ENCODE data around the gene NFE2L1.

Gene NFE2L1

GRCh38 chr17:48048384-48049126 lies 396 bp downstream of the NFE2L1 start:
- POLR2A ChIA-PET, result interaction anchor here (0.6 to 8.9 kb wide), 38 partner anchors 9 to 948 kb away, joined by 3 to 121 read pairs (median 4); partner anchors contain the start of genes CBX1, CDK5RAP3, OSBPL7 and SNX11
- DNase-seq (ENCODE audit: extremely low spot score), result peak; percentile 71
- TF ChIP-seq ARNT (IDR thresholded peaks at IDR 0.05), result peak; percentile 72; the same call in 1 of the 2 replicates
- TF ChIP-seq NFRKB (IDR thresholded peaks at IDR 0.05), result no peak
- CTCF ChIA-PET, result interaction anchor here (0.7 to 2.5 kb wide), 5 partner anchors 10 to 78 kb away, joined by 3 to 9 read pairs (median 6); partner anchors contain the start of gene CDK5RAP3

- ChIA-PET POLR2A (interaction anchor here (8.9 kb wide), 1 partner anchor 23 kb away, joined by 121 read pairs; no protein-coding TSS in a partner anchor), CTCF (no interaction called here)
- DNase-seq (ENCODE audit: extremely low spot score), result no peak
- TF ChIP-seq ZNF384 (IDR thresholded peaks at IDR 0.05) (no peak), SUZ12 (IDR thresholded peaks at IDR 0.05) (no peak), ELF4 (IDR thresholded peaks at IDR 0.05) (no peak), L3MBTL2 (conservative IDR thresholded peaks at IDR 0.05) (no peak), FOXM1 (IDR thresholded peaks at IDR 0.05; ENCODE audit: borderline replicate concordance) (no peak), FOXA1 (IDR thresholded peaks at IDR 0.05) (no peak), LEF1 (IDR thresholded peaks at IDR 0.05; ENCODE audit: borderline replicate concordance) (no peak), FOXK2 (IDR thresholded peaks at IDR 0.05) (no peak), BHLHE40 (IDR thresholded peaks at IDR 0.05; ENCODE audit: borderline replicate concordance) (no peak), PKNOX1 (IDR thresholded peaks at IDR 0.05) (no peak), TARDBP (IDR thresholded peaks at IDR 0.05) (no peak), ARNT (IDR thresholded peaks at IDR 0.05) (no peak)
Measured at GRCh38 chr17:48051283-48051682, 3.1 kb downstream of the NFE2L1 start.

DNA sequence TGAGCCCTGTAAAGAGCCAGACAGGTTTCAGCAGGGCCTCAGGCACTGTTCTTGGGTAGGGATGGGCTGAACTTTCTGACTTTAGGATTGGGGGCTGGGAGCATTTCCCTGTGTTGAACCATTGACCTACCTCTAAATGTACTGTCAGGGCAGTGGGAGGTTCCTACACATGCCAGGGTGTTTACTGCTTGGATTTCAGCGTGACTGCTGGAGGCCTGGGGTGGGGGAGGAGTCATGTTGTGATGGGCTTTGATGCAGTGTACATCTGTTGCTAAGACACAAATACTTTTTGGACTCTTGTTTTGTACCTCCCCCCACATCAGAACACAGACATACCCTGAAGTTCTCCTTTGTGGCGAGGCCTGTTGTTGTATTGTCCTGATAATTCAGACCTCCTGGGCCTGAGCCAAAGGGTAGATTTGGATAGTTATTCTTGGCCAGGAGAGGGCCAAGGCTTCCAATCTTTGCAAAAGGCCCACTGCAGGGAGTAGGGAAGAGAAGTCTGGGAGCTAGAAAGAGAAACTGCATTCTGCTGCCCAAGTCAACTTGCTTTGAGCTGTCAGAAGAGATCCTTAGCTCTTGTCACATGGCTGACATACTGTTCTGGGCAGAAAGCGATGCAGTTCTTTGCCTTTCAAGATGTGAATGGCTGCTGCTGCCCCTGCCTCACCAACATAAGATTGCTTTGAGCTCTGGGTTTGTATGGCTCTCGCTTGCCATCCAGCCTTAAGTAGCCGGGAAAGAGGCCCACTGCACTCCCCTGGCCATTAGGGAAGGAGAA lies 3.7 kb downstream of the NFE2L1 start:
- TF ChIP-seq FOXM1 (IDR thresholded peaks at IDR 0.05; ENCODE audit: borderline replicate concordance) (no peak), ARNT (IDR thresholded peaks at IDR 0.05) (no peak), FOXK2 (IDR thresholded peaks at IDR 0.05) (no peak), HDGF (IDR thresholded peaks at IDR 0.05; ENCODE audit: borderline replicate concordance) (no peak), NFRKB (IDR thresholded peaks at IDR 0.05) (no peak), SP1 (IDR thresholded peaks at IDR 0.05) (no peak), BHLHE40 (IDR thresholded peaks at IDR 0.05; ENCODE audit: borderline replicate concordance) (no peak), PKNOX1 (IDR thresholded peaks at IDR 0.05) (no peak), L3MBTL2 (conservative IDR thresholded peaks at IDR 0.05) (no peak), ELF4 (IDR thresholded peaks at IDR 0.05) (no peak), LEF1 (IDR thresholded peaks at IDR 0.05; ENCODE audit: borderline replicate concordance) (no peak), SUZ12 (IDR thresholded peaks at IDR 0.05) (no peak), ZNF384 (IDR thresholded peaks at IDR 0.05) (no peak), FOXA1 (IDR thresholded peaks at IDR 0.05) (no peak), CTBP1 (IDR thresholded peaks at IDR 0.05; ENCODE audit: borderline replicate concordance) (no peak), TARDBP (IDR thresholded peaks at IDR 0.05) (no peak)
- CTCF ChIA-PET, result no interaction called here
- DNase-seq (ENCODE audit: extremely low spot score), result no peak
- POLR2A ChIA-PET, result interaction anchor here (1.0 kb wide), 1 partner anchor 26 kb away, joined by 4 read pairs; no protein-coding TSS in a partner anchor

DNA sequence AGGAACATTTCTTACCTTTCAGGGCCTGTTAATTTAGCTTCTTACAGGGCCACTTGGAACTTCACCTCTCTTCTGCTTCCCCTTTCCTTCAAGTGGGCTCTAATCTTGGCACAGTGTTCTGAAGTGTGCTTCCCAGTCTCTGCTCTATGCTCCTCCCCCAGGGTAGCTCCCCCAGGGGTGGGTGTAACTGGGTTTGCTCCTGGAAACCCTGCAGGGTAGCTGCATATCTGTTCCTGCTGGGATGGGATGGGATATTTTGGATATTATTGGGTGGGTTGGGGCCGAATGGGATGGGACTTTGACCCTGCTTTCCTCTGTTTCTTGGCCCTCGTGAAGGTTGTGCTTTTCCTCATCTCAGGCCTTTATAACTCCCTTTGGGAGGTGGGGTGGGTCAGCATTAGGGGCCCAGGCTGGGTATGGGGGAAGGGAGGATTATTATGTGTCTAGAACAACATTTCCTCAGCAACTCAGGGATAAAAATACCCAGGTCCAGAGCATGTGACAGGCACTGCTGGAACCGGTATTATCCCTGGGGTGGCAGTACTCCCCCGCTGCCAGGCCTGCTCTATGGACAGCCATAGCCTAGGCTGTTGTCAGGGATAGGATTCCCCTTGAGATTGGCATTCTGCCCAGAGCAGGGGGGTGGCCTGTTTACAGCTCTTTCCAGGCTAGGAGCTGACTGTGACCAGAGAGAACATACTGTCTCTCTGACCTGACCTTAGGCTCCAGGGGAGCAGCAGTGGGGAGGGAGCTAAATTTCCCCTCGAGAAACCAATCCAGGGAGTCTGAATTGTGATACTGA lies 5.0 kb downstream of the NFE2L1 start:
- no peak for TF ChIP-seq FOXA1 (IDR thresholded peaks at IDR 0.05)
- TF ChIP-seq BHLHE40 (IDR thresholded peaks at IDR 0.05; ENCODE audit: borderline replicate concordance), result no peak
- no peak for TF ChIP-seq ZNF384 (IDR thresholded peaks at IDR 0.05)
- no peak for TF ChIP-seq FOXM1 (IDR thresholded peaks at IDR 0.05; ENCODE audit: borderline replicate concordance)
- TF ChIP-seq NFRKB (IDR thresholded peaks at IDR 0.05), result no peak
- no peak for TF ChIP-seq SUZ12 (IDR thresholded peaks at IDR 0.05)
- no peak for TF ChIP-seq FOXK2 (IDR thresholded peaks at IDR 0.05)
- TF ChIP-seq TARDBP (IDR thresholded peaks at IDR 0.05), result no peak
- no peak for TF ChIP-seq L3MBTL2 (conservative IDR thresholded peaks at IDR 0.05)
- TF ChIP-seq CTBP1 (IDR thresholded peaks at IDR 0.05; ENCODE audit: borderline replicate concordance), result no peak
- TF ChIP-seq LEF1 (IDR thresholded peaks at IDR 0.05; ENCODE audit: borderline replicate concordance), result no peak
- no peak for TF ChIP-seq ARNT (IDR thresholded peaks at IDR 0.05)
- no peak for TF ChIP-seq SP1 (IDR thresholded peaks at IDR 0.05)
- no peak for TF ChIP-seq HDGF (IDR thresholded peaks at IDR 0.05; ENCODE audit: borderline replicate concordance)
- peak; percentile 37 for DNase-seq (ENCODE audit: extremely low spot score)
- CTCF ChIA-PET, result no interaction called here
- POLR2A ChIA-PET, result interaction anchor here (2.4 kb wide), 1 partner anchor 10 kb away, joined by 7 read pairs; no protein-coding TSS in a partner anchor

GRCh38 chr17:48053758-48054237 lies 5.6 kb downstream of the NFE2L1 start:
- ChIA-PET CTCF (interaction anchor here (0.7 kb wide), 1 partner anchor 26 kb away, joined by 4 read pairs; no protein-coding TSS in a partner anchor), POLR2A (interaction anchor here (2.4 kb wide), 1 partner anchor 9 kb away, joined by 7 read pairs; no protein-coding TSS in a partner anchor)
- DNase-seq (ENCODE audit: extremely low spot score), result no peak
- TF ChIP-seq FOXK2 (IDR thresholded peaks at IDR 0.05) (no peak), NFRKB (IDR thresholded peaks at IDR 0.05) (no peak)
